IMR-90 (cell line): Measurements from ENCODE around the gene E2F4. TPM values are rescaled to one million over a fixed set of nuclear protein-coding genes. Genes with fewer than 3 reads are reported as not detected.

Experiments used
- CEBPB ChIP-seq: IDR thresholded peaks from 2 replicates; pipeline ENCODE4 v1.6.1; 2012; ENCODE audit warnings: low read depth, low read length, improper control_type of control experiment
- CHD1 ChIP-seq: IDR thresholded peaks from 2 replicates; pipeline ENCODE4 v1.6.1; 2012; ENCODE audit warnings: low read depth, low read length, improper control_type of control experiment
- MXI1 ChIP-seq: IDR thresholded peaks from 2 replicates; pipeline ENCODE4 v1.6.1; 2012; ENCODE audit warnings: low read depth, mild to moderate bottlenecking, low read length, moderate library complexity, borderline replicate concordance
- RAD21 ChIP-seq: IDR thresholded peaks from 2 replicates; pipeline ENCODE4 v1.6.1; 2012; ENCODE audit warnings: low read length, improper control_type of control experiment
- RFX5 ChIP-seq: IDR thresholded peaks from 2 replicates; pipeline ENCODE4 v1.8.0; 2012; ENCODE audit warnings: low read depth, mild to moderate bottlenecking, low read length, moderate library complexity
- SMC3 ChIP-seq: fragments of 150-350 bp; IDR thresholded peaks from 2 replicates; pipeline ENCODE4 v1.6.1; 2016; ENCODE audit warnings: low read depth, mild to moderate bottlenecking, antibody characterized with exemption, low read length, moderate library complexity
- polyA plus RNA-seq, 3 experiments: library from polyadenylated mRNA; depleted of rRNA; stranded (reverse); fragments of >200 nt; gene quantifications; 2 replicates each; pipeline ENCODE4 v1.2.3, GENCODE V29; 2012; ENCODE audit warnings: low replicate concordance in 1 of 3
- total RNA-seq: library from RNA; depleted of rRNA; stranded (reverse); fragments of >200 nt; gene quantifications from 2 replicates; pipeline ENCODE4 v1.2.3, GENCODE V29; 2012
- TF ChIP-seq, protein P1 (sequence below): fragments of 150-350 bp; IDR thresholded peaks from 2 replicates; pipeline ENCODE4 v1.6.1; 2017; ENCODE audit warnings: mild to moderate bottlenecking, antibody characterized with exemption, low read length, low read depth

Gene E2F4
- total and polyA plus RNA-seq, 2 of the 4 experiments (the other 2 are of a cell fraction), result 63.4 to 103 TPM

DNA sequence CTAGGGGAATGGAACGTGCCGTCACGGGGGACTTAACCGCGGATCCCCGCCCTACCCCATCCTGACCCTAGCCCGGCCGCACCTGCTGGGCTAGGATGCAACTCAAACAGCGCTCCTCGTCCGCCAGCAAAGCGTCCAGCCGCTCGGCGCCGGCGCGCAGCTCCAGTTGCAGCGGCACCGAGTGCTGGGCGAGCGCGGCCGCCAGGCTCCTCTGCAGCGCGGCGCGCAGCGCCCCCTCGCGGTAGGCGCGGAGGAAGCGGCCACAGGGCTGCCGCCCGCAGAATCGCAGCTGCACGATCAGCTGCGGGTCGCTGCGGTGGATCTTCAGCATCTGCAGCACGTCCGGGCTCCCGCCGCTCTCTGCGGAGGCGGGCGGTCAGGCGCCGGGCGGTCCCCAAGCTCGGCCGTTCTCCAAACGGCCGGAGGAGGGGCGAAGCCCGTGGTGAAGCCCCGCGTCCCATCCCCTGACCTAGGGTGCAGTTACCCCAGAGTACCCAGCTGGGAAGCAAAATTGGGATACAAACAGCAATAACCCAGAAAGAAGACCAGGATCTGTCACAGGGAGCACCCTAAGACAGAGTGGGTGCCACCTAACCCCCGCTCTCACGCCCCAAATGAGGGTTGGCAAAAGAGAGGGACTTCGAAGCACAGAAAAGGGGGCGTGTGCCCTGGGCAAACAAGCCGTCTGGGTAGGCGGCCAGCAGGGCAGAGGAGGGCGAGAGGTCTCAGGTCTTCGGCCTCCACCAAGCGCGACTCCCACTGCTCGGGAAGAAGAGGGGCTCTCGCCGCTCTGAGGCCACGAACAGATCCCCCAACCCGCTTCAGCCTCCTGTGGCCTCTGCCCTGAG lies 36.4 kb upstream of the E2F4 start (continued):
- 0 out of 2 replicates have a peak, but pooled peaks have one; percentile 46 for TF ChIP-seq MXI1
- TF ChIP-seq SMC3, result peak; percentile 97
- TF ChIP-seq RFX5, result no peak
- TF ChIP-seq RAD21, result peak; percentile 95
- TF ChIP-seq, protein P1, sequence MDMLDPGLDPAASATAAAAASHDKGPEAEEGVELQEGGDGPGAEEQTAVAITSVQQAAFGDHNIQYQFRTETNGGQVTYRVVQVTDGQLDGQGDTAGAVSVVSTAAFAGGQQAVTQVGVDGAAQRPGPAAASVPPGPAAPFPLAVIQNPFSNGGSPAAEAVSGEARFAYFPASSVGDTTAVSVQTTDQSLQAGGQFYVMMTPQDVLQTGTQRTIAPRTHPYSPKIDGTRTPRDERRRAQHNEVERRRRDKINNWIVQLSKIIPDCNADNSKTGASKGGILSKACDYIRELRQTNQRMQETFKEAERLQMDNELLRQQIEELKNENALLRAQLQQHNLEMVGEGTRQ, result no peak
- TF ChIP-seq CEBPB, result no peak
- no peak for TF ChIP-seq CHD1
